OCI-LY3 (cell line): ENCODE measurements around the gene IL1B.

ENCODE experiments used
- CTCF ChIP-seq: fragments of 200-600, 300-600 bp; sonication (generic); IDR thresholded peaks from 2 replicates; pipeline ENCODE4 v1.5.1; 2014; ENCODE audit warnings: antibody characterized with exemption, low read length, low read depth
- EZH2phosphoT487 ChIP-seq: fragments of 200-600 bp; shearing (Covaris generic); IDR thresholded peaks from 2 replicates; pipeline ENCODE4 v1.6.1; 2018; ENCODE audit warnings: antibody characterized with exemption, mixed run types, low read depth

DNA sequence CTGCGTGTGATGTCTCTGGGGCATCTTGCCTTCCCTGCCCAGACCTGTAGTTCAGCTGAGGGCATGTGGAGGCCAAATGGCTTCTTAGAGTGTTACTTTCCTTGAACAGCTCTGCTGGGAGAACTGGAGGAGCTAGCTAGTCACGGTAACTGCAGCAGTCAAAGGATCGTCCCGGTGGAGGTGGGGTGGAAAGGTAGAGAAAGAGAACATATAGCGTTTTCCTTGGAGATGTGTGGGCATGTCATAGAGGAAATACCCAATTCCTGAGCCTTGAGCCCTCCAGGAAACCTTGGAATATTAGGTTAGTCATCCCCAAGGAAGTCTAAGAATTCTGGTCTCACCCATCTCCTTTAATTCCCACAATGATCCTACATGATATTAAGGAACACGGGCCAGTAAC is 40.8 kb upstream of the IL1B start:
- TF ChIP-seq CTCF: no peak
- TF ChIP-seq EZH2phosphoT487: no peak
